CD4-positive, alpha-beta T cell treated with Interleukin-1 beta for 1 hour (primary cell): Measurements from ENCODE around the gene IGFN1.

Experiments
- DNase-seq, 2 donors: peaks; one replicate each; pipeline ENCODE4 v3.0.0-alpha.2; 2020 to 2022

The IGFN1 gene

DNA sequence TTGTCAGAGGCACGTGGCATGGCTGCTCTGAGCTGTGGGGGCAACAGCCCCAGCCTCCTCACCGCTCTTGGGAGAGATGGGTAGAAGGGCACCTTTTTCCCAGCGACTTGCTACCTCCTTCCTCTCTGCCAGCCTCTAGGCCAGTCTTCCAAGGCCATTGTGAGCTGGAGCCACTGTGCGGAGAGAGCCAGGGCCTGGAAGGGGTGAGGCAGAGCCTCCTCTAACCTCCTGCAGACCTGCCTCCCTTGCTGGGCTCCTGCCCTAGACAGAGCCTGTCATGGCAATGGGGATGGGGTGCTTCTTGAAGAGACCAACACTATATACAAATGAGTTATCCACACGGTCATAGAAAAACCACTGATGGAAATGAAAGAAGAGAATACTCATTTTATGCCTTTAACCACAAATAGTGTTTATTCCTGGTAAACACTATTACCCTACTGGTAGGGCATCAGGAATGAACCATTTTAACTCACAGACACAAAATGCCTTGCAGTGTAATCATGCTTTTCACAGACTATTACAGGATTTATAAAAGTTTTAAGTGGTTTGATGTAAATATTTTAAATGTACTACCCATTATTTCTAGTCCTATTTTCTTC, 5.0 kb upstream of the IGFN1 start:
- DNase-seq = no peak

DNA sequence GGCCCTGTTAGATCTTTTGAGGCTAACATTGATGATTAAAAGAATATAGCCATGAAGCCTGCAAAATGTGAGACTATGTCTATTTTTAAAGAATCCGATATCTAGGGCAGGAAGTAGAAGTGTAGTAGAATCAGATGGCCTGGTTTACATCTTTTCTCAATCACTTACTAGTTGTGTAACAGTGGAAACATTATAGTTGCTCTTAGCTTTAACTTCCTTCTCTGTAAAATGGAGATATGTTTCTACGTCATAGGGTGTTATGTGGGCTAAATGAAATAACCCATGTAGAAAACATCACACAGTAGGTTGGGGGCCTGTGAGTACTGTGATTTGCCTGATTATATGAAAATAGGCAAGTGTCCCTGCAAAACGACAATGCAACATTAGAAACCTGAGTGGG, 4.4 kb upstream of the IGFN1 start:
- DNase-seq = no peak

DNA sequence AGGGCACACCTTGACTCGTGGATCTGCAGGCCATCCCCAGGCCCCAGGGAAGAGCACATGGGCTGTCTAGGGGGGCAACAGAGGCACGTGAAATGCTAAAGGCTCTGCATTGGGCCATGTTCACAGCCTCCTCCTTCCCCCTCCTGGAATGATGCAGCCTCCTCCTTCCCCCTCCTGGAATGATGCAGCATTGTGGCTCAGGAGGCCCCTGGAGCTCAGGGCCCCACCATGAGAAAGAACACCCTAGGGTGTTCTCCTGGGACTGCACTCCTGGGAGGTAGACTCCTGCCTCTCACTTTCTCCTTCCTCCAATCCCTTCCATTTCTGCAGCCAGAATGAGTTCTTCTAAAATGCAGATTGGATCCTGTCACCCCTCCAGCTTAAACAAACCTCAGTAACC, 1.5 kb upstream of the IGFN1 start:
- no peak for DNase-seq

DNA sequence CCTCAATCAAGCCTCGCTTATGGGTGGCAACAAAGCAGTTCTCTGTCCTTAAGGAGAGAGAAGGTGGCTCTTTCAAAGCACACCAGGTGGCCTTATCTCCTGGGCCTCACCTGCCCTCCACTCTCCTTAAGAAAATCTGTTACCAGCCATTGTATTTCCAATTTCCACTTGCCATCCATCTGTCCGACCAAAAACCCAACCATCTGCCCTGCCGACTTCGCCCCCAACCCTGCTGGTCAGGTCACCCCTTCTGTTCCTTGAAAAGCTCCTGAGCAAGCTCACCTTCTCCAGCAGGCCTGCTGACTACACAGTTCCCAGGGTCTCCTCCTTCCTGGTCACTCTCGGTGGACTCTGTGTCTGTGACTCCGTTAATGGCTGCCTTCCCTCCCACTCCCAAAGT, 619 bp upstream of the IGFN1 start:
- no peak for DNase-seq

DNA sequence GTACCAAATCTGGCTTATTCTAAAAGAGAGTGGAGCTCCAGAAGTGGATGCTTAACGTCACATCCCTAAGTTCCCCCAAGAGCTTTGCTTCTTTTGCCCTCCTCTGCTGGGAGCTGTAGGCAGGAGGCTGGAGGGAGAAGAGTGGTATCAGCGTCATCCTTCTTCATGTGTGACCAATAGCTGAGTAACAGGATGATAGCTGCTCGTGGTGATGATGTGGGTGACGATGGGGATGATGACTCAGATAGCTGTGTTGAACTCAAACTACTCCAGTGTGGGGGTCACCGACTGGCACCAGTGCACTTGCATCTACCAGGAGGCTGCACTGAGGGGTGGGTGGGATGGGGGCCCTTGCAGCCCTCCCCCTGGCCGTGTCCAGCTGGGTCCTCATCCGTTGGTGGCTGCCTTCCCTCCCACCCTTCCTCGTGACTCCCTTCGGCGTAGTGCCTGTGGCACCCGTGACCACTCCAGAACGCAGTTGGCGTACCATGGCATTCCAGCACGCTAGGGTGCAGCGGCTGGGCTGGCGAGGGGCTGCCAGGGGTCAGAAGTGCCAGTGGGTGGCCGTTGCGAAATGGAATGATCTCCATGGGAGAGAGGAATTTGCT, 1.1 kb downstream of the IGFN1 start:
- no peak for DNase-seq

DNA sequence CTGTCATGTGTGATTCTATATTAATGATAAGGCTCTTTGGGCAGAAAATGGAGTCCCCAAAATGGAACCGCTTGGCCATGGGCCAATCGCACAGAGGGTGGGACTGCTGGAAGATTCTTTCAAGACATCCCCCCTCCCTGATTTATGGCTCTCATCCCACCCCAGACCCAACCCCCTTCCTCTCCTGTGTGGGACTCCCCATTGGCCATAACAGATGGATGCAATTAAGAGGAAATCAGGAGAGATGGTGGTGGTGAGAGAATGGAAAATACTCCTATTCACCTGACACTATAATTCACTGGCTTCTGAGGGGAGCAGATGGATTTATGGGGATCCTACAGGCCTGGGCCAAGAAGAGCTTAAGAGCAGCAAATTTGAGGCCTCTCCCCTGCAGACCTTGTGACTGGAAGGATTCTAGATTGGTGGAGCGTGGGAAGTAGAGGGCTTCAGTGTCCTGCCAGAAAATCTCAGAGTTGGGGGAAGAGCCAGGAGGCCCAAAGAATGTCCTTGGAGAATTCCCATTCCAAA, 1.7 kb downstream of the IGFN1 start:
- DNase-seq = no peak

DNA sequence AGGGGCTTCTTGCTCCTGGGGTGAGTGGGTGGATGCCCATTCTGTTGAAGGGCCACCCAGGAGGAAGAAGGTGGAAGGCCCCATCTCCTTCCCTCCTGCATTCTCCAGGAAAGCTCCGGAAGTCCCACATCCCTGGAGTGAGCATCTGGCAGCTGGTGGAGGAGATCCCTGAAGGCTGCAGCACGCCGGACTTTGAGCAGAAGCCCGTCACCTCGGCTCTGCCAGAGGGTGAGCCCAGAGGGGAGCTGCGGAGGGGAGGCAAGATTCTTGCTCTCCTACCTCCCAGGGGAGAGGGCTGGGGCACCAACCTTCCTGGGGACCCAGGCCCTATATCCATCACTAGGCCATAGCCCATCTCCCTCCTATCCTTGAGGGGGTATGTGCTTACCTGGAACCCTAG, 3.4 kb downstream of the IGFN1 start:
- no peak for DNase-seq

DNA sequence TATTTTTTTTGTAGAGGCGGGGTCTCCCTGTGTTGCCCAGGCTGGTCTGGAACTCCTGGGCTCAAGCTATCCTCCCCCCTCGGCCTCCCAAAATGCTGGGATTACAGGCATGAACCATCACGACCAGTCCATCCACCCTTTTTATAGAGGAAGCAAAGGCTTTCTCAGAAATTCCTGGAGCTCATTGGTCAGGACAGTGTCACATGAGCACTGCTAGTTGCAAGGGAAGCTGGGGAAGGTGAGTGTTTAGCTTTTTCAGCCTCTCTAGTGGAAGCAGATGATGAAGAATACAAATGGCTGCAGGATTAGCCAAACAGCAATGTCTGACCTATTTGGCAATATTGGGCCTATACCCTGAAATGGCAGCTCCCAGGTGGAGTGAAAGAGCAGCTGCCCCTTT, 8.0 kb downstream of the IGFN1 start:
- no peak for DNase-seq

DNA sequence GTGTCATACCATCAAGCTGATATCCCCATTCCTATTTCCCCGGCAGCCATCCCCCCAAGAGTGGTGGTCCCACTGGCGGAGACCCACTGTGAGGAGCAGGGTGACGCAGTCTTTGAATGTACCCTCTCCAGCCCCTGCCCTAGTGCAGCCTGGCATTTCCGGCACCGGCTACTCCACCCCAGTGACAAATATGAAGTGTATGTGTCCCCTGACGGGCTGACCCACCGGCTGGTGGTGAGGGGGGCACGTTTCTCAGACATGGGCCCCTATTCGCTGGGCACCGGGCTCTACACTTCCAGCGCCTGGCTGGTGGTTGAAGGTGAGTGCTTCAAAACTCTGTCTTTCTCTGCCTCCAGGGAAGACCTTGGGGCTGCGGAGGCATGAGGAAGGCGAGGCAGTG, 14.4 kb downstream of the IGFN1 start:
- no peak for DNase-seq

DNA sequence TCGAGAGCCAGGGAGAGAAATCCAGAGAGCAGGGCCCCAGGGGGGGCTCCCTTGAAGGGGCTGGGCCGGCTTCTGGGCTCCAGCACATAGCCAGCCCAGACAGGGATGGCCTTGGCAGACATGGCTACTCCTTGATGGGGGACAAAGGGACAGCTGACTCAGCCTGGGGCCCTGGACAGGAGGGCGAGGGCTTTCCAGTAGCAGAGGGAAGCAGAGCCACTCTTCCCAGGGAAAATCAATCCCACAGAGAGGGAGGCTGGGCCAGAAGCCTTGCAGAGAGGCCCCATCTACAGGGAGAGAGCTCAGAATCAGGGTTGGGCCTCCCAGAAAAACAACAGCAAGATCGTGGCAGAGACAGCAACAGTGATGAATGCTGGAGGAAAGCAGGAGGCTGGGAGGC, 15.6 kb downstream of the IGFN1 start:
- no peak for DNase-seq

DNA sequence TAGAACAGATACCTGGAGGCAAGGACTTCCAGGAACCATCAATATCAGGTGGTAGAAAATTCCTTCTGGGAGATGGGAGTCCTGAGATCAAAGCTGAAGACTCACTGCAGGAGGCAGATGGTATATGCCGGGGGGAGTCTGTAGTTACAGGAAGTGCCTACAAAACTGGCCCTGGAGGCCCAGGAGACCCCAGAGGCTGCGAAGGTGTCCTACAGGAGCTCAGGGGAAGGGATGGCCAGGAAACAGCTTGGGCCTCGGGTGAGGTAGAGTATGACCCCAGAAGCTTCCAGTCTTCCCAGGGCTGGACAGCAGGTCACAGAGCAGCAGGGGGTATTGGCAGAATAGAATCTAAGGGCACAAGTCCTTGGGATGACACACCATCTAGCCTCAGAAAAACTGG, 16.4 kb downstream of the IGFN1 start:
- DNase-seq = no peak

DNA sequence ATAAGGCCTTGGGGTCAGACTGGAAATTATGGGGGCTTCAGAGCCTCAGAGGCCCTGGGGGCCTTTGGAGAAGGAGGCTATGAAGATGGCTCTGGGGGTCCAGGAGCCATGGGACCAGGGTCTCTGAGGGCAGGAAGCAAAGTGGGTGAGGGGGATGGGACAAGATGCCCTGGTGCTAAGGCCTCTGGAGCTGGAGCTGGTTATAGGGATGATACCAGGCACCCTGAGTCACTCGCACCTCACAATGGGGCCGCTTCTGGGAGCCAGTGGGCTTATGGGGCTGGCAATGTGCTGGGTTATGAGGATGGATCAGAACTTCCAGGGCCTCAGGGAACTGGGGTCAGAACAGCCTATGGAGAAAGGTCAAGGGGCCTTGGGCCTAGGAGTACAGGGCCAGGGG, 17.6 kb downstream of the IGFN1 start:
- no peak for DNase-seq

DNA sequence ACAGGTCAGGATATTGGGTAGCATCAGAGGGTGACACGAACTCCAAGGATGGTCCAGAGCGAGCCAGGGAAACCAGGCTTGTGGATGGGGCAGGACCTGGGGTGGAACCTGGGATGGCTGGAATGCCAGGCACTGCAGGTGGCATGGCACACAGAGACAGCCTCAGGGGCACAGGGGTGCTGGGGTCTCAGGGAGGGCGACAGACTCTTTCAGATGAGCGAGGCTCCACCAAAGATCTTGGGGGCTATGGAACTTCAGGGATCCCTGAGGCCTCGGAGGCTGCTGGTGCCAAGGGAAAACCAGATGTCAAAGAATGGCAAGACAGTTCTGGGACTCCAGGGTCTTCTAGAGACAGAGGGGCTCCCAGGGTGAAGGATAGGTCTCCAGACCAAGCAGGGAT, 21.4 kb downstream of the IGFN1 start:
- no peak for DNase-seq

DNA sequence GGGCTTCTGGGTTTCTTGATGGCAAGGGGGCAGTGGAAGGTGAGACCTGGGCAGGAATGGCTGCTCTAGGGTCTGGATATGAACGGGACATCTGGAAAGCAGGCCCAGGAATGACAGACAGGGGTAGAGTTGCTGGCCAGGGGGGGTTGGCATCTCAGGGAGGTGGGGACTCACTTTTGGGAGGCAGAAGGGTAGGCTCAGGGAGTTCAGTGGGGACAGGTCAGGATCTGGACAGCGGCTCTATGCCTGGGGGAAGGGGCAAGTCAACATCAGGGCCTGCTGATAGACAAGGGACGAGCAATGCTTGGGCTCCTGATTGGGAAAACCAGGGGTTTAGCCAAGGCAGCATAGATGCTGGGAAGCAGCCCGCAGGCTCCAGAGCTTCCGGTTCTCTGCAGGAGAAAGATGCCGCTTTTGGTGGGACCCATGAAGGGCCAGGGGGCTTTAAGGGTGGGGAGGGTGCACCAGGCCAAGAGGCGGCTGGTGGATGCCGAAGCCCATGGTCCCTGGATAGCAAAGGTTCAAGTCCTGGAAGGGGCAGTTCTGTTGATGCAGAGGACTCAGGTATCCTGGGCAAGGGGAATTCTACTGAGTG, 21.9 kb downstream of the IGFN1 start:
- no peak for DNase-seq

DNA sequence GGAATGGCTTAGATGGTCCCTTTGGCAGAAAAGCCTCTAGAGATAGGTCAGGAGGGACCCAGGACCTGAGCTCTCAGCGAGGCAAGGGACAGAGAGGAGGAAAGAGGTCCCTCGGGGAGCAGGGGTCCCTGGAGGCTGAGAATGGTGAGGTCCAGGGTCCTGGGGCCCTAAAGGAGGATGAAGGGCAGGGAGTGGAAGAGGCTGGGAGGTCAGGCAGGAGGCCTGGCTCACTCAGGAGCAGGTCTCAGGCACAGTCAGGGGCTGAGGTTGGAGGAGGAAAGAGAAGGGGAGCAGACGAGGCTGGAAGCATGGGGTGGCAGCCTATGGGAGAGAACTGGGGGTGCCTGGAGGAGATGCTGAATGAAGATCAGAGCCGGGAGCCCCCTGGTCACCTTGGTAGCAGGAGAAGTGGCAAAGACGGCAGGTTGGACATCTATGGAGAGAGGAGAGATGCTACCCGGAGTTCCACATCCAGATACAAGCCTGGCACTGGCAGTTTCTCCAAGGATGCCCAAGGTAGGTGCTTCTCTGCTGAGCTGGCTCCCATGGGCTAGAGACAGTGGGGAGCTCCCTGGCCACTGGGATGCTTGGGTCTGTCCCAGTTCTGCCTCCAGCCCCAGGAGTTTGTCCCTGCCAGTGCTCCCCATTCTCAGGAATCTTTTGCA, 22.6 kb downstream of the IGFN1 start:
- no peak for DNase-seq

DNA sequence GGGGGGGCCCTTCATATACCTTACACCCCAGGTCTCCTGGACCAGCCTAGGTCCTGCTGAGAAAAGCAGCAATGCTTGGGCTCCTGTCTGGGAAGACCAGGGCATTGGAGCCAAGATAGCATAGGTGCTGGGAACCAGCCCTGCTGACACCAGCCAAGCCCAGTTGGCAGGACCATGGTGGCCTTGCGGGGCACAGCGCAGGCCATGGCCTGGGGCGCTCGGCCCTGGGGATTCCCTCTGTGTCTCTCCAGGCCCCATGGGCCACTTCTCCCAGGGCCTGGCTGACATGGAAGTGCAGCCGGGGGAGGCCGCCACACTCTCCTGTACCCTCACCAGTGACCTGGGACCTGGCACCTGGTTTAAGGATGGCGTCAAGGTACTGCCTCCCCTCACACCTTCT, 23.3 kb downstream of the IGFN1 start:
- no peak for DNase-seq

DNA sequence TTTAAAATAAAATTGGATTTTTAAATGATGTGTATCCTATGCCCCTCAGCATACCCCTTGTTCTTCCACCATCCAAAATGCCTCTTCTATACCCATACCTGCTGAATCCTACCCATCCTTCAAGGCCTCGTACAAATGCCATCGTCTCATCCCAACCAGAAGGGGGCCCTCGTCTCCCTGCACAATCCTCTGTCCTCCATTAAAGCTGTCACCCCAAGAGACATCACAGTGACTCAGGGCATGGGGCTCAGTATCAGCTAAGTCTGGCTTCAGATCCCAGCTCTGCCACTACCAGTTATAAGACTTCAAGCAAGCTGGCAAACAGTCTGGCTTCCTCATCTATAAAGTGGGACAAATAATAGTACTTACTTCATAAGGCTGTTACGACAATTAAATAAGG, 23.8 kb downstream of the IGFN1 start:
- no peak for DNase-seq

DNA sequence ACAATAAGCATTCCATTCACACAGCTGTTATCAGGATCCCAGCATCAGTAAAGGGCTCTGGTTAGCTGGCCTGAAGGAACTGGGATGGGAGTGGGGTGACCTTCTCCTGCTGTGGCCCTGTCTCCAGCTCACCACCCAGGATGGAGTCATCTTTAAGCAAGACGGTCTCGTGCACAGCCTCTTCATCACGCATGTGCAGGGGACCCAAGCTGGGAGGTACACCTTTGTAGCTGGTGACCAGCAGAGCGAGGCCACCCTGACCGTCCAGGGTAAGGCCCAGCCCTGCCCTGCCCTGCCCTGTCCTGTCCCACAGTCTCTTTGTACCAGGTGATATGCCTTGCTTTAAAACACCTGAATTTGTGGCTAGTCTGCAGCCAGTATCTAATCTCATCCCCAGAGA, 24.3 kb downstream of the IGFN1 start:
- no peak for DNase-seq

DNA sequence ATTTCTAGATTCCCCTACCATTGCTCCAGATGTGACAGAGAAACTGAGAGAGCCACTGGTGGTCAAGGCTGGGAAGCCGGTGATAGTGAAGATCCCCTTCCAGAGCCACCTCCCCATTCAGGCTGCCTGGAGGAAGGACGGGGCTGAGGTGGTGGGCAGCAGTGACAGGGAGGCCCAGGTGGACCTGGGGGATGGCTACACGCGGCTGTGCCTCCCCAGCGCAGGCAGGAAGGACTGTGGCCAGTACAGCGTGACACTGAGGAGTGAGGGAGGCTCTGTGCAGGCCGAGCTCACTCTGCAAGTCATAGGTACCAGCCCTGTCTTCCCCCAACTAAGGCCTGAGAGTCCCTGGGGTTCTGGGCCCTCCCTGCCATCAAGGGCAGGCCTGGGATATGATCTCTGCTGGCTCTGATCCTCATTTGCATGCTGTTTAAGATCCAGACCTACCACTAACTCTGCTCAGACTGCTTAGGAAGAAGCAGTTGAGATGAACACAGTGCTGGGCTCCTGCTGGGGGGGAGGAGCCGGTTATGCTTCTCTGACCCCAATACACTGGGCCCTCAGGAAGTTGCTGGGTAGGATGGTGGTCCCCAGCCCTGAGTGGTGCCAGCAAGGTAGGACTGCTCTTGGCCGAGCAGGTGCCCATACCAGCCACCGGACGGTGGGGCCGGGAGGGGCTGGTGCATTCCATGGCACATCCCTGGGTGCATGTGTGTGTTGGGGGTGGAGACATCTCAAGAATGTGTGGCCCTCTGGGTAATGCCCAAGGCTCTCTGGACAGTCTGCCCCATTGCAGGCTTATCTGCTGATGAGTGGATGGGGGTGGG, 25.1 kb downstream of the IGFN1 start:
- DNase-seq = no peak

DNA sequence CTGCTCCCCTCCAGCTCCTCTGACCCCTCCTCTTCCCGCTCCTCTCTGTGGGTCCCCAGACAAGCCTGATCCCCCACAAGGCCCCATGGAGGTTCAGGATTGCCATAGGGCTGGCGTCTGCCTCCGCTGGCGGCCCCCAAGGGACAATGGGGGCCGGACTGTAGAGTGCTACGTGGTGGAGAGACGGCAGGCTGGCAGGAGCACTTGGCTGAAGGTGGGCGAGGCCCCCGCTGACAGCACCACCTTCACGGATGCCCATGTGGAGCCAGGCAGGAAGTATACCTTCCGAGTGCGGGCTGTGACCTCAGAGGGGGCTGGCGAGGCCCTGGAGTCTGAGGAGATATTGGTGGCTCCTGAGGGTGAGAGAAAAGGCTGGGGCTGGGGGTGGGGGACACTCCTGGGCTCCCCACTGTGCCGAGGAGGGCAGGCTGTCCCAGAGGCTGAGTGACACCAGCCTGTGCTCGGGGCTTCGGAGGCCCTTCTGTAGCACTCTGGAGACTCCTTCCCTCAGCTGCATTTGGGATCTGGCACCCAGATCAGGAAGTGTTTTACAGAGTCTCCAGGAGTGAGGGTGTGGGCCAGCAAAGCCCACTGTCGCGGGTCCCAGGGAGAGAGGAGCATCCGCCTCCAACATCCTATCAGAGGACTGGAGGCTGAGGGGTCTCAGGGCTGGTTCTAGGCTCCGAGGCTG, 25.9 kb downstream of the IGFN1 start:
- DNase-seq = no peak

DNA sequence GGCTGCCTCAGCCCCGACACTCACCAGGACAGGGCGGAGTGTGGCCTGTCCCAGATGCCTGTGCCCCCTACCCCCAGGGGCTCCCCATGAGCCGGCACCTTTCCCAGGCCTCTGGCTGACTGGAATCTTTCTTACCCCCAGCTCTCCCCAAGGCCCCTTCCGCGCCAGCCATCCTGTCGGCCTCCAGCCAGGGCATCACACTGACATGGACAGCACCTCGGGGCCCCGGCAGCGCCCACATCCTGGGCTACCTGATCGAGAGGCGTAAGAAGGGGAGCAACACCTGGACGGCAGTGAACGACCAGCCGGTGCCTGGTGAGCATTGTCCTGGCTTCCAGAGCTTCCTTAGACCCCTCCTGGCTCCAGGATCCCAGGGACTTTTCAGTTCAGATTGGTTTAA, 26.5 kb downstream of the IGFN1 start:
- no peak for DNase-seq

DNA sequence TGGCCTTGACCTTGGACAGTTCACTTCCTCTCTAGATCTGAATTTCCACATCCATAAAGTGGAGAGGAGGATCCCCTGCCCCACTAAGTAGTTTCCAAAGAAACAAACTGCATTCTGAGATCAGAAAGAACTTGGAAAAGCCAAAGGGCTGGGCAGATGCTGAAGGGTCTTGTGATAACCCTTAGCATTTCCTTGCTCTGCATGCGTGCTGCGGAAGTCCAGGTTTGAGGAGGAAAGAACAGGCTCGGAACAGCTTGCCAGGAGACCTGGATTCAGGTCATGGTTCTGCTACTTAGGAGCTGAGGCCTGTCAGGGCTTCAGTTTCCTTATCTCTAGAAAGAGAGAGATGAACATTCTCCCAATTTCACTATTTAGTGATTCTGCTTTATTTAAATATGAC, 27.2 kb downstream of the IGFN1 start:
- no peak for DNase-seq

DNA sequence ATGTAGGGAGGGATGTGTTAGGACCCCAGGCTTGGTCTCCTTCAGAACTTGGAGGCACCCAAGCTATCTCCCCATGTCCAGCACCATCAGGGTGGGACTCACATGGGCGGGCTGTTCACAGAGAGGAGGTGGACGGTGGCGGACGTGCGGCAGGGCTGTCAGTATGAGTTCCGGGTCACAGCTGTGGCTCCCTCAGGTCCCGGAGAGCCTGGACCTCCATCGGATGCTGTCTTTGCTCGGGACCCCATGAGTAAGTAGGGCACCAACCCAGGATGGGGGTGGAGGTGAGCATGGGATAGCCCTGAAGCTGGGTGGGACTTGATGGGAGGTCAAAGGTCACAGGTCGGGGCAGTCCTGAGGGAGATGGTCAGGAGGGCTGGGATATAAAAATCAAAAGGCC, 27.8 kb downstream of the IGFN1 start:
- DNase-seq = no peak
